K562 (cell line): Measurements from ENCODE around the gene EN2. TPM values are rescaled to one million over a fixed set of nuclear protein-coding genes. Genes with fewer than 3 reads are reported as not detected.

ENCODE experiments used
- ATAC-seq: fragments of 200-7000 bp; cut with Tn5 transposase; 3 replicates; pipeline ENCODE4 v1.9.1; 2020; ENCODE audit warnings: moderate library complexity
- BruUV-seq: library from RNA; stranded (reverse); fragments of 400-500 nt; replicated peaks from 2 replicates; lab custom pipeline; 2021; lab: Mats Ljungman, UMichigan
- CTCF ChIA-PET: fragments of 300-600 bp; formaldehyde crosslinking; extraction: SDS; loops from one replicate; lab custom pipeline; 2021; ENCODE audit warnings: low intra/inter-chr PET ratio; lab: Yijun Ruan, JAX
- POLR2A ChIA-PET: fragments of 300-600, 350-650 bp; sonication (Branson Sonifier 250); formaldehyde crosslinking; extraction: SDS; loops from one replicate; lab custom pipeline; 2021; ENCODE audit warnings: antibody characterized with exemption, inconsistent platforms; lab: Yijun Ruan, JAX
- DNase-seq, 4 experiments: peaks; one replicate each; pipeline versions ENCODE4 v3.0.0 to v3.0.0-alpha.2; 2011 to 2018; ENCODE audit warnings: low spot score in 3 of 4, mixed read lengths in 3 of 4; ENCODE audit errors: extremely low read depth in 1 of 4
- FAIRE-seq: peaks from 2 replicates; lab custom pipeline; 2011; peaks lifted over from hg19 to GRCh38; lab: Jason Lieb, UNC
- H2AFZ ChIP-seq: 2 replicates; pipeline ENCODE4 v1.6.0; 2011; ENCODE audit warnings: low read depth, low read length, control low read depth, inconsistent platforms
- H3K27ac ChIP-seq: fragments of 200-600 bp; 3 replicates; pipeline ENCODE4 v1.8.0; 2011; ENCODE audit warnings: low read depth, mild to moderate bottlenecking, control low read depth, inconsistent platforms, low read length, moderate library complexity, mixed read lengths; ENCODE audit errors: extremely low read depth
- H3K27me3 ChIP-seq, 2 experiments: fragments of 300-600 bp in 1 of 2; 2 replicates in 1 of 2; 3 replicates in 1 of 2; pipeline versions ENCODE4 v1.6.0 to v1.8.0; 2011; ENCODE audit warnings: inconsistent platforms in 2 of 2, low read length in 2 of 2, mild to moderate bottlenecking in 1 of 2, mixed read lengths in 1 of 2, moderate library complexity in 1 of 2; ENCODE audit not compliant: control insufficient read depth in 2 of 2, insufficient read depth in 2 of 2
- H3K36me3 ChIP-seq: fragments of 300-600 bp; 3 replicates; pipeline ENCODE4 v1.8.0; 2011; ENCODE audit warnings: mild to moderate bottlenecking, low read length, inconsistent platforms; ENCODE audit not compliant: control insufficient read depth, insufficient read depth
- H3K4me1 ChIP-seq, 2 experiments: fragments of 200-600 bp in 1 of 2; replicated peaks in 1 of 2; 2 replicates in 1 of 2; 3 replicates in 1 of 2; pipeline versions ENCODE4 v1.5.1 to v1.8.0; 2011; ENCODE audit warnings: inconsistent platforms in 2 of 2, low read length in 2 of 2, mild to moderate bottlenecking in 1 of 2, mixed read lengths in 1 of 2, moderate library complexity in 1 of 2; ENCODE audit not compliant: control insufficient read depth in 2 of 2, insufficient read depth in 2 of 2
- H3K4me2 ChIP-seq: 2 replicates; pipeline ENCODE4 v1.6.1; 2011; ENCODE audit warnings: low read length, control low read depth, inconsistent platforms, mixed read lengths; ENCODE audit not compliant: insufficient read depth
- H3K4me3 ChIP-seq: fragments of 200-600 bp; sonication (generic), shearing (Covaris generic); 2 replicates; pipeline ENCODE4 v1.5.1; 2016; ENCODE audit warnings: control low read depth, inconsistent platforms
- H3K79me2 ChIP-seq: fragments of 200-600 bp; 3 replicates; pipeline ENCODE4 v1.8.0; 2011; ENCODE audit warnings: low read length, inconsistent platforms; ENCODE audit not compliant: control insufficient read depth, insufficient read depth
- H3K9ac ChIP-seq, 2 experiments: 2 replicates each; pipeline versions ENCODE4 v1.6.0 to v1.6.1; 2011; ENCODE audit warnings: low read depth in 2 of 2, low read length in 2 of 2, control low read depth in 1 of 2, inconsistent platforms in 1 of 2, mild to moderate bottlenecking in 1 of 2, mixed read lengths in 1 of 2; ENCODE audit not compliant: insufficient read depth in 1 of 2
- H3K9me1 ChIP-seq: one replicate; pipeline ENCODE4 v1.6.0; 2011; ENCODE audit warnings: inconsistent platforms, mild to moderate bottlenecking, low read length, moderate library complexity; ENCODE audit not compliant: control insufficient read depth, insufficient read depth
- H3K9me3 ChIP-seq: replicated peaks from 2 replicates; pipeline ENCODE4 v1.5.1; 2011; ENCODE audit warnings: low read depth, low read length, inconsistent platforms; ENCODE audit not compliant: control insufficient read depth, insufficient read depth
- H4K20me1 ChIP-seq: replicated peaks from 2 replicates; pipeline ENCODE4 v1.6.1; 2011; ENCODE audit warnings: low read length, inconsistent platforms, mixed read lengths; ENCODE audit not compliant: control insufficient read depth, insufficient read depth
- CHD7 ChIP-seq: fragments of 200-600 bp; sonication (generic); IDR thresholded peaks from one replicate; pipeline ENCODE4 v1.6.1; 2012; ENCODE audit warnings: mild to moderate bottlenecking, low read depth, low read length, inconsistent platforms
- GABPB1 ChIP-seq: sonication (generic); formaldehyde crosslinking; IDR thresholded peaks from 2 replicates; pipeline ENCODE4 v1.8.0; 2022; ENCODE audit warnings: mild to moderate bottlenecking, missing genetic modification reagents
- THRA ChIP-seq: fragments of 450-650 bp; IDR thresholded peaks from 2 replicates; pipeline ENCODE4 v1.6.1; 2017; ENCODE audit warnings: mild to moderate bottlenecking, moderate library complexity
- U2AF2 ChIP-seq: fragments of 200-400 bp; formaldehyde crosslinking; optimal IDR thresholded peaks from 2 replicates; pipeline ENCODE3; 2017; ENCODE audit warnings: low read depth, mild to moderate bottlenecking, low read length
- ZNF253 ChIP-seq: fragments of 250-450 bp; sonication (Bioruptor Pico); conservative IDR thresholded peaks from 2 replicates; pipeline ENCODE4 v1.6.1; 2021; ENCODE audit warnings: mild to moderate bottlenecking
- ZNF512 ChIP-seq: IDR thresholded peaks from 2 replicates; pipeline ENCODE4 v1.6.1; 2016; ENCODE audit warnings: missing genetic modification characterization, missing compliant biosample characterization
- WGBS: fragments of 100-300 bp; shearing (Covaris generic); methylation state at CpG from one replicate; pipeline ENCODE4 v1.1.6; 2016; ENCODE audit warnings: low coverage, mixed read lengths; ENCODE audit not compliant: insufficient coverage; ENCODE audit errors: missing lambda C conversion rate; 5-methylcytosine and 5-hydroxymethylcytosine counted together
- in situ Hi-C: fragments of 300-500 bp; cut with MboI; formaldehyde crosslinking; loops from 4 replicates; pipeline ENCODE4 v1.15.0; 2018; ENCODE audit warnings: inconsistent platforms, mixed read lengths
- intact Hi-C: fragments of 100-400 bp; cut with micrococcal nuclease; formaldehyde crosslinking; loops from 2 replicates; pipeline ENCODE4 v1.14.2; 2022
- polyA plus RNA-seq, 8 experiments: library from polyadenylated mRNA; depleted of rRNA in 4 of 8; stranded (reverse) in 5 of 8; unstranded in 3 of 8; fragments of >200 nt; fragmentation: Nextera tagmentation in 2 of 8; fragmentation: Illumina TruSeq in 1 of 8; extraction: Ambion mirVana in 2 of 8; extraction: Trizol in 1 of 8; gene quantifications; 2 replicates each; pipeline versions ENCODE4 v1.2.1 to v1.2.3, GENCODE V29; 2011 to 2014; ENCODE audit warnings: inconsistent platforms in 1 of 8, missing spikeins in 1 of 8
- total RNA-seq, 7 experiments: library from RNA; depleted of rRNA in 6 of 7; stranded (reverse); fragments of >200 nt in 6 of 7; fragmentation: Illumina TruSeq in 2 of 7; extraction: Trizol in 2 of 7; gene quantifications; 2 replicates each; pipeline versions ENCODE4 v1.2.1 to v1.2.3, GENCODE V29; 2011 to 2021; ENCODE audit warnings: low replicate concordance in 1 of 7

EN2 gene
- total and polyA plus RNA-seq, 9 of the 15 experiments (the other 6 are each of a cell fraction or from before 2014, with no cell fraction given): 0.04 TPM; not detected in 7

DNA sequence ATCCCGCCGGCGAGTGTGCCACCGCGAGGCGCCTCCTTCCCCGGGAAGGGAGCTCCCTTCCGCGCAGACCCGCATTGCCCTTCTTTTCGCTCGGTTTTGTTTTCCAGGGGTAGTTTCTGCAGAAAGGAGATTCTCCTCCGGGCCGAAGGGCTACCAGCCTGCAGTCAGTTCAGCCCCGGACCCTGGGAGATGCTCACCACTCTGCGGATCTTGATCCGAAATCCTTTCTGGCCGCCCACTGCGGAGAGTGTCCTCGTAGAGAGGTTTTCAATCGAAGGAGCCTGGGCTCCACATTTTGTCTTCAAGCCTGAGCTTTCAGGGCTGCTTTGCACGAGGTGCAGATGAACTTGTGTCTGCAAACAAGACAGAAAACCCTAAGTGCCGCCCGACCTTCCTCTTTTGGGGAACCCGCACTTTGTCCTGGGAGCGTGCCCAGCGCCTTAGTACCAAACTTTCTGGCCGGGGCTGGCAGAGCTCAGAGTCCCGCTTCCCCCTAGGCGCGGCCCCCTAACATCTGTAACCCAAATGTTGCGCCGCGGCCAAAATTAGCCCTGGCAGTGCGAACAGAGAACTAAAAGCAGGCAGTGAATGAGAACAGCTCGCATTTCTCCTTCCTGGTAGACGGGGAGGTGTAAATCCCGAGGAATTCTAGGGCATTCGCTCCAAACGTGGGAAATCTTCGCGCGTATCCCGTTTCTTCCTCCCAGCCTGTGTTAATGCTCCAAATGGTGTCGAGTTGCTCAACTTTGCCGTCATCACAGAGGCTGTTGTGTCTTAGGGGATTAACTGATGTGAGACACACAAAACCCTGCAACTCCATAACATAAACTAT is 6.7 kb upstream of the EN2 start:
- H3K4me2 ChIP-seq: no peak overlapping the region
- no peak for TF ChIP-seq ZNF253
- no peak for TF ChIP-seq U2AF2
- no peak for TF ChIP-seq ZNF512 (tag)
- no peak for TF ChIP-seq THRA
- no peak for TF ChIP-seq GABPB1 (CRISPR knock-in tag)
- no peak for TF ChIP-seq CHD7
- FAIRE-seq: no peak
- intact Hi-C loops: no loop called here
- 1% methylated on average over 46 of the region's 46 CpGs for WGBS
- ChIA-PET CTCF (no interaction called here), POLR2A (interaction anchor here (0.6 to 0.7 kb wide), 2 partner anchors 25 to 37 kb away, joined by 3 read pairs; no protein-coding TSS in a partner anchor)
- H2AFZ ChIP-seq: no peak overlapping the region
- in situ Hi-C loops: no loop called here
- H3K27ac ChIP-seq: no peak overlapping the region
- no peak overlapping the region for H3K9ac ChIP-seq
- H3K9me1 ChIP-seq: no peaks in the 10 kb centered on the region
- peaks cover 84 to 88% of the 10 kb centered on the region in 2 experiments for H3K27me3 ChIP-seq
- no peak for DNase-seq
- BruUV-seq: no TSS peak
- no peaks in the 10 kb centered on the region for H3K36me3 ChIP-seq
- H3K4me3 ChIP-seq: no peak overlapping the region
- no peaks in the 10 kb centered on the region for H3K9me3 ChIP-seq
- no peak for ATAC-seq
- peaks cover 0 to 31% of the 10 kb centered on the region in 2 experiments; a peak in 2 of 5 replicates for H3K4me1 ChIP-seq
- peaks cover 16% of the 10 kb centered on the region; the same call in 1 of the 2 replicates for H4K20me1 ChIP-seq
- no peaks in the 10 kb centered on the region for H3K79me2 ChIP-seq
